Prostate gland (tissue), 2 donors: ENCODE measurements around the gene FAM177B.

ENCODE experiments used
- POLR2AphosphoS5 ChIP-seq: sonication (generic); formaldehyde crosslinking; IDR thresholded peaks from one replicate; pipeline ENCODE4 v1.6.1; 2017; ENCODE audit warnings: antibody characterized with exemption
- TF ChIP-seq, protein P1 (sequence below), 4 experiments: fragments of 200-600 bp in 2 of 4; fragments of 450-650 bp in 2 of 4; sonication (generic) in 2 of 4; IDR thresholded peaks; 1 replicate in 3 of 4; 2 replicates in 1 of 4; pipeline ENCODE4 v1.5.1; 2016 to 2019; ENCODE audit warnings: antibody characterized with exemption in 4 of 4, mild to moderate bottlenecking in 2 of 4, moderate library complexity in 2 of 4

DNA sequence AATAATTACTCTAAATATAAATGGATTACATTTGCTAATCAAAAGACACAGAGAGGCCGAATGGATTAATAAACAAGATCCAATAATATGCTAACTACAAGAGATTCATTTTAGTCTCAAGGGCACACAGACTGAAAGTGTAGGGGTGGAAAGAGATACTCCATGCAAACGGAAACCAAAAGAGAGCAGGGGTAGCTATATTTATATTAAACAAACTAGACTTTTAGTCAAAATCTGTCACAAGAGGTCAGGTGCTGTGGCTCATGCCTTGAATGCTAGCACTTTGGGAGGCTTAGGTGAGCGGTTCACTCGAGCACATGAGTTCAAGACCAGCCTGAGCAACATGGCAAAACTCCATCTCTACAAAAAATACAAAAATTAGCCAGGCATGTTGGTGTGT is 44.2 kb downstream of the FAM177B start:
- TF ChIP-seq, protein P1, sequence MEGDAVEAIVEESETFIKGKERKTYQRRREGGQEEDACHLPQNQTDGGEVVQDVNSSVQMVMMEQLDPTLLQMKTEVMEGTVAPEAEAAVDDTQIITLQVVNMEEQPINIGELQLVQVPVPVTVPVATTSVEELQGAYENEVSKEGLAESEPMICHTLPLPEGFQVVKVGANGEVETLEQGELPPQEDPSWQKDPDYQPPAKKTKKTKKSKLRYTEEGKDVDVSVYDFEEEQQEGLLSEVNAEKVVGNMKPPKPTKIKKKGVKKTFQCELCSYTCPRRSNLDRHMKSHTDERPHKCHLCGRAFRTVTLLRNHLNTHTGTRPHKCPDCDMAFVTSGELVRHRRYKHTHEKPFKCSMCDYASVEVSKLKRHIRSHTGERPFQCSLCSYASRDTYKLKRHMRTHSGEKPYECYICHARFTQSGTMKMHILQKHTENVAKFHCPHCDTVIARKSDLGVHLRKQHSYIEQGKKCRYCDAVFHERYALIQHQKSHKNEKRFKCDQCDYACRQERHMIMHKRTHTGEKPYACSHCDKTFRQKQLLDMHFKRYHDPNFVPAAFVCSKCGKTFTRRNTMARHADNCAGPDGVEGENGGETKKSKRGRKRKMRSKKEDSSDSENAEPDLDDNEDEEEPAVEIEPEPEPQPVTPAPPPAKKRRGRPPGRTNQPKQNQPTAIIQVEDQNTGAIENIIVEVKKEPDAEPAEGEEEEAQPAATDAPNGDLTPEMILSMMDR (IDR thresholded peaks at IDR 0.05) = no peak
- no peak for TF ChIP-seq POLR2AphosphoS5
